GM23338 (cell line): ENCODE data around the gene XPR1. TPM values are rescaled to one million over a fixed set of nuclear protein-coding genes. Genes with fewer than 3 reads are reported as not detected.

Experiments
- ATAC-seq: fragments of 200-7000 bp; cut with Tn5 transposase; 3 replicates; pipeline ENCODE4 v1.9.1; 2020
- DNase-seq: peaks from one replicate; pipeline ENCODE4 v3.0.0-alpha.2; 2015; ENCODE audit warnings: low spot score
- H2AFZ ChIP-seq: fragments of 200-600 bp; sonication (generic); 2 replicates; pipeline ENCODE4 v1.8.0; 2016; ENCODE audit warnings: antibody characterized with exemption, mild to moderate bottlenecking, moderate library complexity
- H3F3A ChIP-seq: fragments of 200-600 bp; sonication (generic); replicated peaks from 2 replicates; pipeline ENCODE4 v1.8.0; 2017; ENCODE audit warnings: antibody characterized with exemption, mixed run types, low read depth
- H3K27ac ChIP-seq: fragments of 200-600 bp; sonication (generic); 2 replicates; pipeline ENCODE4 v1.6.1; 2016; ENCODE audit warnings: low read depth
- H3K27me3 ChIP-seq: fragments of 200-600 bp; sonication (generic); 2 replicates; pipeline ENCODE4 v1.8.0; 2016; ENCODE audit warnings: mild to moderate bottlenecking, mixed run types, moderate library complexity; ENCODE audit not compliant: insufficient read depth
- H3K36me3 ChIP-seq: fragments of 200-600 bp; sonication (generic); 2 replicates; pipeline ENCODE4 v1.8.0; 2016; ENCODE audit warnings: mild to moderate bottlenecking; ENCODE audit not compliant: insufficient read depth
- H3K4me1 ChIP-seq: fragments of 200-600 bp; sonication (generic); 2 replicates; pipeline ENCODE4 v1.8.0; 2016; ENCODE audit warnings: mild to moderate bottlenecking, moderate library complexity; ENCODE audit not compliant: insufficient read depth
- H3K4me2 ChIP-seq: fragments of 200-600 bp; sonication (generic); 2 replicates; pipeline ENCODE4 v1.7.1; 2017; ENCODE audit warnings: mixed run types
- H3K4me3 ChIP-seq: fragments of 200-600 bp; sonication (generic); 2 replicates; pipeline ENCODE4 v1.6.1; 2016; ENCODE audit warnings: mixed run types
- H3K79me2 ChIP-seq: fragments of 200-600 bp; sonication (generic); replicated peaks from 2 replicates; pipeline ENCODE4 v1.8.0; 2017; ENCODE audit warnings: mild to moderate bottlenecking; ENCODE audit not compliant: insufficient read depth
- H3K9me2 ChIP-seq: fragments of 200-600 bp; sonication (generic); 2 replicates; pipeline ENCODE4 v1.8.0; 2017; ENCODE audit not compliant: insufficient read depth
- H4K20me1 ChIP-seq: fragments of 200-600 bp; sonication (generic); replicated peaks from 2 replicates; pipeline ENCODE4 v1.8.0; 2017; ENCODE audit warnings: mild to moderate bottlenecking; ENCODE audit not compliant: insufficient read depth
- H3K27ac Mint-ChIP-seq: 2 replicates; pipeline ENCODE4 v1.8.0; 2020; ENCODE audit warnings: inconsistent platforms, mild to moderate bottlenecking, moderate library complexity, mixed read lengths
- H3K27me3 Mint-ChIP-seq: 3 replicates; pipeline ENCODE4 v1.8.0; 2022; ENCODE audit warnings: low read depth, mild to moderate bottlenecking, moderate library complexity, mixed read lengths, inconsistent platforms; ENCODE audit not compliant: insufficient read depth, poor library complexity
- H3K36me3 Mint-ChIP-seq: 3 replicates; pipeline ENCODE4 v1.8.0; 2021; ENCODE audit warnings: low read depth, mild to moderate bottlenecking, inconsistent platforms, moderate library complexity, mixed read lengths
- H3K4me1 Mint-ChIP-seq: 3 replicates; pipeline ENCODE4 v1.8.0; 2020; ENCODE audit warnings: mild to moderate bottlenecking, inconsistent platforms, mixed read lengths
- H3K4me3 Mint-ChIP-seq: 3 replicates; pipeline ENCODE4 v1.8.0; 2021; ENCODE audit warnings: moderate library complexity, mild to moderate bottlenecking, inconsistent platforms, mixed read lengths
- H3K9me3 Mint-ChIP-seq: 3 replicates; pipeline ENCODE4 v1.8.0; 2020; ENCODE audit warnings: moderate library complexity, mild to moderate bottlenecking, inconsistent platforms, mixed read lengths
- CREB1 ChIP-seq: fragments of 250-450 bp; sonication (Bioruptor Pico); IDR thresholded peaks from 2 replicates; pipeline ENCODE4 v1.5.0; 2020; ENCODE audit warnings: low read depth, mild to moderate bottlenecking, moderate library complexity
- EZH2 ChIP-seq: fragments of 200-600 bp; sonication (generic); IDR thresholded peaks from one replicate; pipeline ENCODE4 v1.8.0; 2017; ENCODE audit warnings: antibody characterized with exemption, mild to moderate bottlenecking, low read depth; ENCODE audit not compliant: unreplicated experiment
- JUNB ChIP-seq: IDR thresholded peaks from one replicate; pipeline ENCODE4 v1.6.1; 2016; ENCODE audit warnings: antibody characterized with exemption; ENCODE audit not compliant: unreplicated experiment
- POLR2AphosphoS5 ChIP-seq: IDR thresholded peaks from 2 replicates; pipeline ENCODE4 v1.6.1; 2016; ENCODE audit warnings: antibody characterized with exemption, low read depth
- STAT1 ChIP-seq: IDR thresholded peaks from one replicate; pipeline ENCODE4 v1.6.1; 2016; ENCODE audit warnings: antibody characterized with exemption; ENCODE audit not compliant: unreplicated experiment
- polyA plus RNA-seq: library from polyadenylated mRNA; unstranded; fragments of >200 nt; fragmentation: Nextera tagmentation; extraction: Ambion mirVana; gene quantifications from 2 replicates; pipeline ENCODE4 v1.2.1, GENCODE V29; 2016
- total RNA-seq: library from RNA; depleted of rRNA; stranded (reverse); fragments of >200 nt; shearing (Covaris generic); gene quantifications from 2 replicates; pipeline ENCODE4 v1.2.3, GENCODE V29; 2014
- TF ChIP-seq, protein P1 (sequence below), 2 experiments: fragments of 200-600 bp in 1 of 2; sonication (generic) in 1 of 2; conservative IDR thresholded peaks; 2 replicates each; pipeline versions ENCODE4 v1.5.1 to v1.6.1; 2016 to 2017; ENCODE audit warnings: antibody characterized with exemption in 2 of 2, low read depth in 2 of 2, mild to moderate bottlenecking in 2 of 2, moderate library complexity in 1 of 2
- TF ChIP-seq, protein P2 (sequence below): IDR thresholded peaks from 2 replicates; pipeline ENCODE4 v1.6.1; 2016; ENCODE audit warnings: antibody characterized with exemption
- TF ChIP-seq, protein P3 (sequence below): fragments of 250-450 bp; sonication (Bioruptor Pico); IDR thresholded peaks from 2 replicates; pipeline ENCODE4 v1.5.0; 2020; ENCODE audit warnings: mild to moderate bottlenecking, moderate library complexity
- TF ChIP-seq, protein P4 (sequence below): IDR thresholded peaks from one replicate; pipeline ENCODE4 v1.6.1; 2018; ENCODE audit warnings: antibody characterized with exemption; ENCODE audit not compliant: unreplicated experiment

The XPR1 gene
- total and polyA plus RNA-seq, 2 experiments from 2014 or later: 9.3 to 38.1 TPM

DNA sequence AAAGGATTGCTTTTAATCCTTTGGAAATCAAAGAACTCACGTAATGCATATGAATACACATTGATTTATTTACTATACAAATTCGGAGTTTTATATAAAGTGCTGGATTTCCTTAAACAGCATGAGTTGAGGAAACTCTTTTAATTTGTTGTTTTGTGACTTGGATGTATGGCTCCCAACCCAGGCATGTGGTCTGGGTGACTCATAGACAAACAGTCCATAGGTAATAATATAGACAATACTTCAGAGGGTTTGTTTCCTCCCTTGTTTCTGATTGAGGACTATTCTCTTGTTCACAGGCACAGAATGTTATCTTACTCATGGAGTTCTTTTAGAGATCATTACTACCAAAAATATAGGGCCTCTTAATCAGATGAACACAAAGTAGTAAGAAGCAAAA lies 43.8 kb downstream of the XPR1 start (continued):
- TF ChIP-seq, protein P1, sequence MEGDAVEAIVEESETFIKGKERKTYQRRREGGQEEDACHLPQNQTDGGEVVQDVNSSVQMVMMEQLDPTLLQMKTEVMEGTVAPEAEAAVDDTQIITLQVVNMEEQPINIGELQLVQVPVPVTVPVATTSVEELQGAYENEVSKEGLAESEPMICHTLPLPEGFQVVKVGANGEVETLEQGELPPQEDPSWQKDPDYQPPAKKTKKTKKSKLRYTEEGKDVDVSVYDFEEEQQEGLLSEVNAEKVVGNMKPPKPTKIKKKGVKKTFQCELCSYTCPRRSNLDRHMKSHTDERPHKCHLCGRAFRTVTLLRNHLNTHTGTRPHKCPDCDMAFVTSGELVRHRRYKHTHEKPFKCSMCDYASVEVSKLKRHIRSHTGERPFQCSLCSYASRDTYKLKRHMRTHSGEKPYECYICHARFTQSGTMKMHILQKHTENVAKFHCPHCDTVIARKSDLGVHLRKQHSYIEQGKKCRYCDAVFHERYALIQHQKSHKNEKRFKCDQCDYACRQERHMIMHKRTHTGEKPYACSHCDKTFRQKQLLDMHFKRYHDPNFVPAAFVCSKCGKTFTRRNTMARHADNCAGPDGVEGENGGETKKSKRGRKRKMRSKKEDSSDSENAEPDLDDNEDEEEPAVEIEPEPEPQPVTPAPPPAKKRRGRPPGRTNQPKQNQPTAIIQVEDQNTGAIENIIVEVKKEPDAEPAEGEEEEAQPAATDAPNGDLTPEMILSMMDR (conservative IDR thresholded peaks at IDR 0.05; ENCODE audit: low read depth in 2 of 2): no peak
- TF ChIP-seq, protein P2, sequence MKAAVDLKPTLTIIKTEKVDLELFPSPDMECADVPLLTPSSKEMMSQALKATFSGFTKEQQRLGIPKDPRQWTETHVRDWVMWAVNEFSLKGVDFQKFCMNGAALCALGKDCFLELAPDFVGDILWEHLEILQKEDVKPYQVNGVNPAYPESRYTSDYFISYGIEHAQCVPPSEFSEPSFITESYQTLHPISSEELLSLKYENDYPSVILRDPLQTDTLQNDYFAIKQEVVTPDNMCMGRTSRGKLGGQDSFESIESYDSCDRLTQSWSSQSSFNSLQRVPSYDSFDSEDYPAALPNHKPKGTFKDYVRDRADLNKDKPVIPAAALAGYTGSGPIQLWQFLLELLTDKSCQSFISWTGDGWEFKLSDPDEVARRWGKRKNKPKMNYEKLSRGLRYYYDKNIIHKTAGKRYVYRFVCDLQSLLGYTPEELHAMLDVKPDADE: no peak
- TF ChIP-seq, protein P3, sequence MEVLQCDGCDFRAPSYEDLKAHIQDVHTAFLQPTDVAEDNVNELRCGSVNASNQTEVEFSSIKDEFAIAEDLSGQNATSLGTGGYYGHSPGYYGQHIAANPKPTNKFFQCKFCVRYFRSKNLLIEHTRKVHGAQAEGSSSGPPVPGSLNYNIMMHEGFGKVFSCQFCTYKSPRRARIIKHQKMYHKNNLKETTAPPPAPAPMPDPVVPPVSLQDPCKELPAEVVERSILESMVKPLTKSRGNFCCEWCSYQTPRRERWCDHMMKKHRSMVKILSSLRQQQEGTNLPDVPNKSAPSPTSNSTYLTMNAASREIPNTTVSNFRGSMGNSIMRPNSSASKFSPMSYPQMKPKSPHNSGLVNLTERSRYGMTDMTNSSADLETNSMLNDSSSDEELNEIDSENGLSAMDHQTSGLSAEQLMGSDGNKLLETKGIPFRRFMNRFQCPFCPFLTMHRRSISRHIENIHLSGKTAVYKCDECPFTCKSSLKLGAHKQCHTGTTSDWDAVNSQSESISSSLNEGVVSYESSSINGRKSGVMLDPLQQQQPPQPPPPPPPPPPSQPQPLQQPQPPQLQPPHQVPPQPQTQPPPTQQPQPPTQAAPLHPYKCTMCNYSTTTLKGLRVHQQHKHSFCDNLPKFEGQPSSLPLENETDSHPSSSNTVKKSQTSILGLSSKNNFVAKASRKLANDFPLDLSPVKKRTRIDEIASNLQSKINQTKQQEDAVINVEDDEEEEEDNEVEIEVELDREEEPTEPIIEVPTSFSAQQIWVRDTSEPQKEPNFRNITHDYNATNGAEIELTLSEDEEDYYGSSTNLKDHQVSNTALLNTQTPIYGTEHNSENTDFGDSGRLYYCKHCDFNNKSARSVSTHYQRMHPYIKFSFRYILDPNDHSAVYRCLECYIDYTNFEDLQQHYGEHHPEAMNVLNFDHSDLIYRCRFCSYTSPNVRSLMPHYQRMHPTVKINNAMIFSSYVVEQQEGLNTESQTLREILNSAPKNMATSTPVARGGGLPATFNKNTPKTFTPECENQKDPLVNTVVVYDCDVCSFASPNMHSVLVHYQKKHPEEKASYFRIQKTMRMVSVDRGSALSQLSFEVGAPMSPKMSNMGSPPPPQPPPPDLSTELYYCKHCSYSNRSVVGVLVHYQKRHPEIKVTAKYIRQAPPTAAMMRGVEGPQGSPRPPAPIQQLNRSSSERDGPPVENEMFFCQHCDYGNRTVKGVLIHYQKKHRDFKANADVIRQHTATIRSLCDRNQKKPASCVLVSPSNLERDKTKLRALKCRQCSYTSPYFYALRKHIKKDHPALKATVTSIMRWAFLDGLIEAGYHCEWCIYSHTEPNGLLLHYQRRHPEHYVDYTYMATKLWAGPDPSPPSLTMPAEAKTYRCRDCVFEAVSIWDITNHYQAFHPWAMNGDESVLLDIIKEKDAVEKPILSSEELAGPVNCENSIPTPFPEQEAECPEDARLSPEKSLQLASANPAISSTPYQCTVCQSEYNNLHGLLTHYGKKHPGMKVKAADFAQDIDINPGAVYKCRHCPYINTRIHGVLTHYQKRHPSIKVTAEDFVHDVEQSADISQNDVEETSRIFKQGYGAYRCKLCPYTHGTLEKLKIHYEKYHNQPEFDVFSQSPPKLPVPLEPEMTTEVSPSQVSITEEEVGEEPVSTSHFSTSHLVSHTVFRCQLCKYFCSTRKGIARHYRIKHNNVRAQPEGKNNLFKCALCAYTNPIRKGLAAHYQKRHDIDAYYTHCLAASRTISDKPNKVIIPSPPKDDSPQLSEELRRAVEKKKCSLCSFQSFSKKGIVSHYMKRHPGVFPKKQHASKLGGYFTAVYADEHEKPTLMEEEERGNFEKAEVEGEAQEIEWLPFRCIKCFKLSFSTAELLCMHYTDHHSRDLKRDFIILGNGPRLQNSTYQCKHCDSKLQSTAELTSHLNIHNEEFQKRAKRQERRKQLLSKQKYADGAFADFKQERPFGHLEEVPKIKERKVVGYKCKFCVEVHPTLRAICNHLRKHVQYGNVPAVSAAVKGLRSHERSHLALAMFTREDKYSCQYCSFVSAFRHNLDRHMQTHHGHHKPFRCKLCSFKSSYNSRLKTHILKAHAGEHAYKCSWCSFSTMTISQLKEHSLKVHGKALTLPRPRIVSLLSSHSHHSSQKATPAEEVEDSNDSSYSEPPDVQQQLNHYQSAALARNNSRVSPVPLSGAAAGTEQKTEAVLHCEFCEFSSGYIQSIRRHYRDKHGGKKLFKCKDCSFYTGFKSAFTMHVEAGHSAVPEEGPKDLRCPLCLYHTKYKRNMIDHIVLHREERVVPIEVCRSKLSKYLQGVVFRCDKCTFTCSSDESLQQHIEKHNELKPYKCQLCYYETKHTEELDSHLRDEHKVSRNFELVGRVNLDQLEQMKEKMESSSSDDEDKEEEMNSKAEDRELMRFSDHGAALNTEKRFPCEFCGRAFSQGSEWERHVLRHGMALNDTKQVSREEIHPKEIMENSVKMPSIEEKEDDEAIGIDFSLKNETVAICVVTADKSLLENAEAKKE (CRISPR knock-in tag): no peak

DNA sequence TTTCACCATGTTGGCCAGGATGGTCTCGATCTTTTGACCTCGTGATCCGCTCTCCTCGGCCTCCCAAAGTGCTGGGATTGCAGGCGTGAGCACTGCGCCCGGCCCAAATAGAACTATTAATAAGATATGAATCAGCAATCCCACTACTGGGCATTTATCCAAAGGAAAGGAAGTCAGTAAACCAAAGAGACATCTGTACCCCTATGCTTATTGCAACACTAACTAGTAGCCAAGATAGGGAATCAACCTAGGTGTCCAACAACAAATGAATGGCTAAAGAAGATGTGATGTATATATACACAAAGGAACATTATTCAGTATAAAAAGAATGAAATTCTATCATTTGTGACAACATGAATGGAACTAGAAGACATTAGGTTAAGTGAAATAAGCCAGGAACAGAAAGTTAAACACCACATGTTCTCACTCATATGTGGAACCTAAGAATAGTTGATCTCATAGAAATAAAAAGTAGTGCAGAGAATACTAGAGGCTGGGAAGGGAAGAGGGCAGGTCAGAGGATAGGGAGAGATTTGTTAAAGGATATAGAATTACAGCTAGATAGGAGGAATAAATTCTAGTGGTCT lies 48.8 kb downstream of the XPR1 start:
- Histone ChIP-seq H3K27ac (no peak overlapping the region), H3K79me2 (peaks cover 33% of the 10 kb centered on the region), H3F3A (no peaks in the 10 kb centered on the region), H3K36me3 (no peaks in the 10 kb centered on the region), H3K4me1 (peaks cover 3% of the 10 kb centered on the region; the same call in 1 of the 2 replicates), H3K9me2 (no peaks in the 10 kb centered on the region), H3K4me2 (no peak overlapping the region), H3K4me3 (no peak overlapping the region), H2AFZ (no peak overlapping the region), H3K27me3 (no peaks in the 10 kb centered on the region), H4K20me1 (peaks cover 3% of the 10 kb centered on the region; the same call in 1 of the 2 replicates)
- Mint-ChIP-seq H3K9me3 (peaks cover 3% of the 10 kb centered on the region; the same call in 2 of the 3 replicates), H3K4me1 (peaks cover 7% of the 10 kb centered on the region), H3K27ac (no peak overlapping the region), H3K4me3 (no peak overlapping the region), H3K27me3 (no peaks in the 10 kb centered on the region), H3K36me3 (peaks cover 16% of the 10 kb centered on the region)
- no peak for ATAC-seq
- no peak for DNase-seq
- TF ChIP-seq POLR2AphosphoS5: no peak
- no peak for TF ChIP-seq JUNB
- TF ChIP-seq, protein P4, sequence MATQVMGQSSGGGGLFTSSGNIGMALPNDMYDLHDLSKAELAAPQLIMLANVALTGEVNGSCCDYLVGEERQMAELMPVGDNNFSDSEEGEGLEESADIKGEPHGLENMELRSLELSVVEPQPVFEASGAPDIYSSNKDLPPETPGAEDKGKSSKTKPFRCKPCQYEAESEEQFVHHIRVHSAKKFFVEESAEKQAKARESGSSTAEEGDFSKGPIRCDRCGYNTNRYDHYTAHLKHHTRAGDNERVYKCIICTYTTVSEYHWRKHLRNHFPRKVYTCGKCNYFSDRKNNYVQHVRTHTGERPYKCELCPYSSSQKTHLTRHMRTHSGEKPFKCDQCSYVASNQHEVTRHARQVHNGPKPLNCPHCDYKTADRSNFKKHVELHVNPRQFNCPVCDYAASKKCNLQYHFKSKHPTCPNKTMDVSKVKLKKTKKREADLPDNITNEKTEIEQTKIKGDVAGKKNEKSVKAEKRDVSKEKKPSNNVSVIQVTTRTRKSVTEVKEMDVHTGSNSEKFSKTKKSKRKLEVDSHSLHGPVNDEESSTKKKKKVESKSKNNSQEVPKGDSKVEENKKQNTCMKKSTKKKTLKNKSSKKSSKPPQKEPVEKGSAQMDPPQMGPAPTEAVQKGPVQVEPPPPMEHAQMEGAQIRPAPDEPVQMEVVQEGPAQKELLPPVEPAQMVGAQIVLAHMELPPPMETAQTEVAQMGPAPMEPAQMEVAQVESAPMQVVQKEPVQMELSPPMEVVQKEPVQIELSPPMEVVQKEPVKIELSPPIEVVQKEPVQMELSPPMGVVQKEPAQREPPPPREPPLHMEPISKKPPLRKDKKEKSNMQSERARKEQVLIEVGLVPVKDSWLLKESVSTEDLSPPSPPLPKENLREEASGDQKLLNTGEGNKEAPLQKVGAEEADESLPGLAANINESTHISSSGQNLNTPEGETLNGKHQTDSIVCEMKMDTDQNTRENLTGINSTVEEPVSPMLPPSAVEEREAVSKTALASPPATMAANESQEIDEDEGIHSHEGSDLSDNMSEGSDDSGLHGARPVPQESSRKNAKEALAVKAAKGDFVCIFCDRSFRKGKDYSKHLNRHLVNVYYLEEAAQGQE: no peak
- no peak for TF ChIP-seq EZH2
- no peak for TF ChIP-seq CREB1 (CRISPR knock-in tag)
- TF ChIP-seq STAT1: no peak
